Ishikawa (cell line): ENCODE measurements around the gene SCAPER.

Source experiments
- CEBPB ChIP-seq: IDR thresholded peaks from 2 replicates; pipeline ENCODE4 v1.6.1; 2012
- CREB1 ChIP-seq: IDR thresholded peaks from 2 replicates; pipeline ENCODE4 v1.6.1; 2012; ENCODE audit warnings: low read depth
- EGR1 ChIP-seq: IDR thresholded peaks from 2 replicates; pipeline ENCODE4 v1.6.1; 2012
- EP300 ChIP-seq: IDR thresholded peaks from 2 replicates; pipeline ENCODE4 v1.6.1; 2012; ENCODE audit warnings: borderline replicate concordance
- FOXM1 ChIP-seq: IDR thresholded peaks from 2 replicates; pipeline ENCODE4 v1.6.1; 2012; ENCODE audit warnings: low read depth, borderline replicate concordance
- MAX ChIP-seq: IDR thresholded peaks from 2 replicates; pipeline ENCODE4 v1.6.1; 2012
- NFIC ChIP-seq: IDR thresholded peaks from 2 replicates; pipeline ENCODE4 v1.6.1; 2012
- RAD21 ChIP-seq: IDR thresholded peaks from 2 replicates; pipeline ENCODE4 v1.6.1; 2012; ENCODE audit warnings: low read depth
- REST ChIP-seq: IDR thresholded peaks from 2 replicates; pipeline ENCODE4 v1.6.1; 2012; ENCODE audit warnings: low read depth, mild to moderate bottlenecking
- TAF1 ChIP-seq: IDR thresholded peaks from 2 replicates; pipeline ENCODE4 v1.6.1; 2012; ENCODE audit warnings: low read depth, mild to moderate bottlenecking
- TCF12 ChIP-seq: IDR thresholded peaks from 2 replicates; pipeline ENCODE4 v1.6.1; 2012; ENCODE audit warnings: low read depth
- TEAD4 ChIP-seq: IDR thresholded peaks from 2 replicates; pipeline ENCODE4 v1.6.1; 2012
- USF1 ChIP-seq: IDR thresholded peaks from 2 replicates; pipeline ENCODE4 v1.6.1; 2012
- YY1 ChIP-seq: IDR thresholded peaks from 2 replicates; pipeline ENCODE4 v1.6.1; 2012; ENCODE audit warnings: low read depth
- ZBTB7A ChIP-seq: IDR thresholded peaks from 2 replicates; pipeline ENCODE4 v1.6.1; 2012; ENCODE audit warnings: low read depth

The SCAPER gene

GRCh38 chr15:76637166-76637565, 268.0 kb downstream of the SCAPER start:
- no peak for TF ChIP-seq TEAD4

- TF ChIP-seq CREB1 = no peak
- TF ChIP-seq REST = no peak
- no peak for TF ChIP-seq EGR1
- TF ChIP-seq USF1 = no peak
- TF ChIP-seq EP300 = no peak
- no peak for TF ChIP-seq MAX
- no peak for TF ChIP-seq FOXM1
- no peak for TF ChIP-seq YY1
- TF ChIP-seq ZBTB7A = no peak
- no peak for TF ChIP-seq TEAD4
- TF ChIP-seq TAF1 = no peak
- no peak for TF ChIP-seq NFIC
- no peak for TF ChIP-seq TCF12
These were observed 269.1 kb downstream of the SCAPER start for GRCh38 chr15:76636059-76636458.

- no peak for TF ChIP-seq ZBTB7A
- TF ChIP-seq CEBPB = no peak
- TF ChIP-seq FOXM1 = no peak
- no peak for TF ChIP-seq TCF12
These were observed 278.5 kb downstream of the SCAPER start for GRCh38 chr15:76626611-76627010.

GRCh38 chr15:76625267-76625666, 279.9 kb downstream of the SCAPER start:
- TF ChIP-seq REST = no peak

GRCh38 chr15:76614725-76615124, 290.4 kb downstream of the SCAPER start:
- TF ChIP-seq MAX (no peak), CREB1 (no peak), TAF1 (no peak), REST (no peak)

- TF ChIP-seq TEAD4 (no peak), EP300 (no peak), RAD21 (no peak), MAX (no peak), USF1 (no peak), CEBPB (no peak), REST (no peak), NFIC (no peak), CREB1 (no peak), ZBTB7A (no peak), EGR1 (no peak), TAF1 (no peak), TCF12 (no peak), FOXM1 (no peak), YY1 (no peak)
These were observed 316.1 kb downstream of the SCAPER start for GRCh38 chr15:76588811-76589747.
